T follicular helper cell (primary cell): Measurements from ENCODE around the gene PTPRG.
"Not testable (repeated sequence)": the region's sequence is repeated elsewhere in the genome, so short reads cannot be mapped to it uniquely, and the experiment has no call there.

Source experiments
- DNase-seq: peaks from one replicate; pipeline ENCODE4 v3.0.0-alpha.2; 2020; ENCODE audit warnings: low read depth

The PTPRG gene

GRCh38 chr3:61802772-61803171 lies 241.4 kb downstream of the PTPRG start:
- DNase-seq: no peak

DNA sequence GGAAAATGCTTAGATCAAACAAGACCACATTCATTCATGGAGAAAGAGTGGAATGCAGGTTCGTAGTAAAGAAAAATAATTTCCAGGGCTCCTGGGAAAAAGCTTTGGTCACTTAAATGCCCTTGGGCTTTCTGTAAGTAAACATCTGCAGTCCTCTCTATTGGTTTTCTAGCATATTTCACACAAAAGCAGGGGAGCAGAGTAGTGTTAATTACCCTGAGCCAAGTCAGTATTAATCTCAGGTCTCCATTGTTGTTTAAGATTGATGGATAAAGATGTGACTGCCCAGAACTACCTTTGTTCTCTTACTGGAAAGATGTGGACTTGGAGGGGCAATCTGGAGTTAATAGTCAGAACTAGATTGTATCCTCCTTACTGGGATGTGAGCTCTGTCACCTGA lies 242.6 kb downstream of the PTPRG start:
- no peak for DNase-seq

GRCh38 chr3:61804782-61805181 lies 243.4 kb downstream of the PTPRG start:
- DNase-seq: no peak

GRCh38 chr3:61805510-61806080 lies 244.2 kb downstream of the PTPRG start:
- no peak for DNase-seq

- DNase-seq: no peak
Measured at GRCh38 chr3:61806810-61807209, 245.4 kb downstream of the PTPRG start.

- no peak for DNase-seq
Measured at GRCh38 chr3:61807865-61808276, 246.5 kb downstream of the PTPRG start.

GRCh38 chr3:61808526-61808925 lies 247.2 kb downstream of the PTPRG start:
- DNase-seq: no peak

GRCh38 chr3:61808999-61809398 lies 247.6 kb downstream of the PTPRG start:
- DNase-seq: no peak

- no peak for DNase-seq
Measured at GRCh38 chr3:61809879-61810278, 248.5 kb downstream of the PTPRG start.

- DNase-seq: no peak
Measured at GRCh38 chr3:61810953-61811497, 249.7 kb downstream of the PTPRG start.

GRCh38 chr3:61811652-61812051 lies 250.3 kb downstream of the PTPRG start:
- DNase-seq: no peak

DNA sequence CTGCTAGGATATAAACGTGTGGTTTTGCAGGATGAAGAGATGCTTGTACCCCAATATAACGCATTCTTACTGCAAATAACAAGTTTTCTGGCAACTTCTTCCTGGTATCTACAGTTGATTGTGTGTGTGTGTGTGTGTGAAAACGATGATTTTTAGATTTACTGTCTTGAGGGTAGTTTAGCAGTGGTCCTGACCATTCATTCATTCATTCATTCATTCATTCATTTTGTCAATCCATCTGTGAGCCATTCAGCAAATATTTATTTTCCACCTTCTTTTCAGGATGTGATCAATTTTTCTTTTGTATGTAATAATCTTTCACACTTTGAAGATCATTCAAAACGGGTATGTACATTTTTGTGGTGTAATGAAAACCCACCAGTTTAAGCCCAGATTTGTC lies 250.7 kb downstream of the PTPRG start:
- DNase-seq: no peak

- DNase-seq: no peak
Measured at GRCh38 chr3:61812517-61812916, 251.1 kb downstream of the PTPRG start.

GRCh38 chr3:61813636-61814035 lies 252.3 kb downstream of the PTPRG start:
- DNase-seq: no peak

- no peak for DNase-seq
Measured at GRCh38 chr3:61814674-61815073, 253.3 kb downstream of the PTPRG start.

DNA sequence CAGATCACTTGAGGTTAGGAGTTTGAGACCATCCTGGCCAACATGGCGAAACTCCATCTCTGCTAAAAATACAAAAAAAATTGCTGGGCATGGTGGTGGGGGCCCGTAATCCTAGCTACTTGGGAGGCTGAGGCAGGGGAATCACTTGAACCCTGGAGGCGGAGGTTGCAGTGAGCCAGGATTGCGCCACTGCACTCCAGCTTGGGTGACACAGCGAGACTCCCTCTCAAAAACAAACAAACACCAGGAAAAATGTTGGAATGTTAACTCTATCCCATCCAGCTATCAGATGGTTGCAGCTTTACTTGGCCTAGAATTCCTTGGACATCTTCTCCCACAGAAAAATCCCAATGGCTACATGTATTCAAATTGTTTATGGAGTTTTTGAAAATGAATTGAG lies 254.9 kb downstream of the PTPRG start:
- not testable (repeated sequence) for DNase-seq

DNA sequence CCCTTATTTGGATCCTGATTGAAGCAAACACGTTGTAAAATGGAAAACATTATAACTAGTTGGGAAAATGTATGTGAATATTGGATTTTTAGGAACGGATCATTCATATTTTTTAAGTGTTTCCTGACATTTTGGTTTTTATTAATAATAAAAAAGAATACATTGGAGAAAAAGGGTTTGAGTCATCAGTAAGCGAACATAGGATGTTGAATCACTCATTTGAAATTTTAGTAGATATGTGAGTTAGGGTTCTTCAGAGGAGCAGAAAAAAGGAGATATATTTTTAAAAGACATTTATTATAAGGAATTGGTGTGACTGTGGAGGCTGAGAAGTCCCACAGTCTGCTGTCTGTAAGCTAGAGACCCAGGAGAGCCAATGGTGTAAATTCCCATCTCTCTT lies 258.5 kb downstream of the PTPRG start:
- no peak for DNase-seq

DNA sequence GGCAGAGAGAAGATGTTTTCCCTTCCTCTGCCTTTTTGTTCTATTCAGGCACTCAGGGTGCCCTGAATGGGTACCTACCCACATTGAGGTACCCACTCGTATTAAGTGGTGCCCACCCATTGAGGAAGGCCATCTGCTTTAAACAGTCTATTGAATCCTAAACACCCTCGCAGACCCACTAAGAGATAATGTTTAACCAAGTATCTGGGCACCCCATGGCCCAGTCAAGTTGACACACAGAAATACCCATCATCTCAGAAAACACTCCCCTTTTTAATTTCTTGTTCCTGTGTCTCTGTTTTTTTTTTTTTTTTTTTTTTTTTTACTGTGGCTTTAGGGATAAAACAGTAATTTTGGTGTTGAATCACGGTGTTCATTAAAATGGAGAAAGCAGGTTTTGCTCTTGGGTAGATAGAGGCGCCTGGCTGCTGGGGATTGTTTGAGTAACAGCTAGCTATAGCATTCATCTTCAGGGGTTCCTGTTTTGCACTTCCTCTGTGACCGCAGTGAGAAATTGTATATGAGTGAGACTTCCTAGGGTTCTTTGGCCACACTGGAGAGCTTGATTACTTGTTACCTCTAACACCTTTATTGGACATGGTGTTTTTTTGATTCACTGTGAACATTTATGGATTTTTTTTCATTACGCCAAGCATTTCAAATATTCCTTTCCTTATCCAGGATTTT lies 259.1 kb downstream of the PTPRG start:
- no peak for DNase-seq

GRCh38 chr3:61821823-61822251 lies 260.5 kb downstream of the PTPRG start:
- no peak for DNase-seq

DNA sequence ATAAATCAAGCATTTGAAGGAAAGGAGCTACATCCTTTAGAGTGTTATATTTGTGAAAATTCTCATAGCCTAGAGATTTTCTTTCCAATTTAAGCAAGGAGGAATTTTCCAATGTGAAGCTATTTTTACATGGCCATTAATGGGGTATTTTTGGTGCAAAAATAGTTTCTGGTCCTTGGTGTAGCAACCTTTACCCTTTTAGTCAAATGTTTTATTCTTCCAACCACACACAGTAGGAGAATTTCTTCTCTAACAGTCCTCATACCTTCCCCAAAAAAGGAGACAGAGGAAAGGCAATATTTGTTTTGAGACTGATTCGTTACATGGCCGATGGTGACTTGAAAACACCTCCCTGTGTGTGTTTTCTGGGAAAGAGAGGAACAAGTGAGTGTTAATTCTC lies 261.2 kb downstream of the PTPRG start:
- no peak for DNase-seq

- DNase-seq: no peak
Measured at GRCh38 chr3:61824553-61825135, 263.3 kb downstream of the PTPRG start.

DNA sequence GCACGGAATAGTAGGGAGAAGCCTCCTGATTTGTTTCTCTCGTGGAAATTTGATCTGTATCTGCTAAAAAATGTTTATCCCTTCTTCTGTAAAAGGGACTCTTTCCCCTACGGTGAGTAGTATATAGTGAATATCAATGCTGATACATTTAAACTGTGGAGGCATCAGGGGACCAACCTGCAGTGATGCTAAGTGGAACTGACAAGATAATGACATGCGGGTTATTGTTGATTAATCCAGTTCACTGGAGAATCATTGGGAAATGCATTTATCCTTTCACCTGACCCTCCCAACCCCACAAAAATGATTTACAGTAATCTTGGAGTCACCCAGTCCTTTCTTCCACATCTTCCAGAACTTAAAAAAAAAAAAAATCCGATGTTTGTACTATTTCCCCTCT lies 264.8 kb downstream of the PTPRG start:
- no peak for DNase-seq

- no peak for DNase-seq
Measured at GRCh38 chr3:61828184-61828874, 267.0 kb downstream of the PTPRG start.
